G401 (cell line): Measurements from ENCODE around the gene TRANK1. TPM values are rescaled to one million over a fixed set of nuclear protein-coding genes. Genes with fewer than 3 reads are reported as not detected.

Experiments used
- DNase-seq: peaks from one replicate; pipeline ENCODE4 v3.0.0-alpha.2; 2015; ENCODE audit warnings: low spot score
- in situ Hi-C: cut with HindIII; loops from 2 replicates; pipeline ENCODE4 v1.10.0; 2016; ENCODE audit warnings: low sequenced_read_pairs, mixed read lengths
- total RNA-seq: library from RNA; depleted of rRNA; stranded (reverse); fragments of >200 nt; shearing (Covaris generic); gene quantifications from 2 replicates; pipeline ENCODE4 v1.2.3, GENCODE V29; 2014

The TRANK1 gene
- total RNA-seq, 1 experiment from 2014 or later: 0.44 TPM

GRCh38 chr3:36817806-36818533 is 126.9 kb downstream of the TRANK1 start:
- DNase-seq: no peak
- in situ Hi-C loops: no loop called here

GRCh38 chr3:36815375-36815774 is 129.5 kb downstream of the TRANK1 start:
- in situ Hi-C loops: no loop called here
- no peak for DNase-seq

DNA sequence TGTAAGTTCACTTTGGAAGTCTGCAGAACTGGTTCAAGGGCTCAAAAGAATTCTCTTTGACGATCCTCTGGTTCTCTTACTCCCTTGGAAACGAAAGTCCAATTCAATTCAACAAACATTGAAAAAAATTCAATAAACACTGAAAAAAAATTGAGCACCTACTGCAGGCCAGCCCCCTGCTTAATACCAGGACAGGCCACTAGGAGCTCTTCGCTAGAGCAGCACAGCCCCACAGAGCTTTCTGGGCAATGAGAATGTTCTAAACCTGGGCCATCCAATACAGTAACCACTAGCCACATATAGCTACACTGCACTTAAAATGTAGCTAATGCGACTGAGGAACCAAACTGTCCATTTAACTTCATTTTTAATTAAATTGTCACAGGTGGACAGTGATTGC is 130.1 kb downstream of the TRANK1 start:
- no peak for DNase-seq
- in situ Hi-C loops: no loop called here

DNA sequence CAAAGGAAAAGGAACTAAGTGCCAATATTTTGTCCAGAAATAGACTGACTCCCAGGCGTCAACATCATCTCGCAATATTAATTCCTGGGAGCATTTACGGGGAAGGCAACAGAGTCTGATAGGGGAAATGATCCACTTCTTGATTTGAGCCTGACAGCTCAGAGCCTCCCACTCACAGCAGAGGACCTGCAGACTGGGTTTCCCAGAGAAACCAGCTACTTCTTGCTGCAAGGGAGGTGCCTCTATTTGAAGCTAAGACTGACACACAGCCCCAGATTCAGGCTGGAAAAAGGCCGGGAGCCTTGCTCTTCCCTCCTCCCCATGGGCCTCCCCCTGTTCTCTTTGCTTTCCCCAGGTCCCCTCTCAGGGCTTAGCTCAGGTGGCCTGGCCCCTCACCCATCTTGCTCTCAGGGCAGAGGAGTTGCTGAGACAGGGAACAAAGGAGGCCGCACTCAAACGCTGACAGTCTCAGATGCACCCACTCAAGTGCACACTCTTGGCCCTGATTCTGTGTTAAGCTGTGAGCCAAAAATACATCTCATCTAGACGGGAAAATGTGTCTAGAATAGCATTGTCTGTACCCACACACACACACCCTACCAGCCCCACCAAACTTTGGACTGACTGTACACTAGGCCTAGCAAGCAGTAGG is 130.7 kb downstream of the TRANK1 start:
- in situ Hi-C loops: no loop called here

DNA sequence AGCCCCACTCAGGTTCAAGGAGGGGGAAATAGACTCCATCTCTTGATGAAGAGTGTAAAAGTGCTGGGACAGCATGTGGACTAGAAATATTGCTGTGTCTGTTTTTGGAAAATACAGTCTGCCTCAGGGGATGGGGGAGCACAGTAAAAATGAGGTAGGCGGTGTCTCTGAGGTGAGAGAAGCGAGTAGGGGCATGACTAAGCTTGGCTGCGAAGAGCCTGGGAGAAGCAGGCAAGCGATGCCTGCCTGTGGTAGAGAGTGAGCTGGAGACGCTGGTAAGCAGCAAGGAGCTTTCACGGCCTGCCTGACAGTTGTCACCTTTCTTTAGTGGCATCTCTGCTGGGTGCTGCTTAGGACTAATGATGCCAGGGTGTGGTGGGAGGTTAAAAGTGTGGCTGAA is 131.5 kb downstream of the TRANK1 start:
- no peak for DNase-seq
- in situ Hi-C loops: no loop called here

More for the DNA sequence above, 130.7 kb downstream of the TRANK1 start:
- DNase-seq: no peak

- DNase-seq: no peak
- in situ Hi-C loops: no loop called here
Measured at GRCh38 chr3:36812240-36812639, 132.6 kb downstream of the TRANK1 start.

DNA sequence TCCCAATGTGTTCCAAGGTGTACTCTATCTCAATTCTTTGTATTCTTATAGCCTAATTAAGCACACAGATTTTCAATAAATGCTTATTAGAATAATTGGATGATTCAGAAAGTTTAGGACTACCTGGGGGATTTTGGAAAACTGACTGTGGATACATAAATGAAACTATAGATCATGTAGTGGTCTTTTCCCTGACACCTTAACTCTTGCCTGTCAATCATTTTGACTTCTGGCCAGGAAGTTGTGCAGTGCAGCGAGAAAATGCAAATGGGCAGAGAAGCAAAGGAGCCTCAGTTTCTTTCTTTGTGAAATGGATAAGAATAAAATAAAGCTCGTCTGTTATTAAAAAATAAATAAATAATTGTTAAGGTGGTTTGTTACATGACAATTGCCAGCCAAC is 133.1 kb downstream of the TRANK1 start:
- in situ Hi-C loops: no loop called here
- DNase-seq: no peak

DNA sequence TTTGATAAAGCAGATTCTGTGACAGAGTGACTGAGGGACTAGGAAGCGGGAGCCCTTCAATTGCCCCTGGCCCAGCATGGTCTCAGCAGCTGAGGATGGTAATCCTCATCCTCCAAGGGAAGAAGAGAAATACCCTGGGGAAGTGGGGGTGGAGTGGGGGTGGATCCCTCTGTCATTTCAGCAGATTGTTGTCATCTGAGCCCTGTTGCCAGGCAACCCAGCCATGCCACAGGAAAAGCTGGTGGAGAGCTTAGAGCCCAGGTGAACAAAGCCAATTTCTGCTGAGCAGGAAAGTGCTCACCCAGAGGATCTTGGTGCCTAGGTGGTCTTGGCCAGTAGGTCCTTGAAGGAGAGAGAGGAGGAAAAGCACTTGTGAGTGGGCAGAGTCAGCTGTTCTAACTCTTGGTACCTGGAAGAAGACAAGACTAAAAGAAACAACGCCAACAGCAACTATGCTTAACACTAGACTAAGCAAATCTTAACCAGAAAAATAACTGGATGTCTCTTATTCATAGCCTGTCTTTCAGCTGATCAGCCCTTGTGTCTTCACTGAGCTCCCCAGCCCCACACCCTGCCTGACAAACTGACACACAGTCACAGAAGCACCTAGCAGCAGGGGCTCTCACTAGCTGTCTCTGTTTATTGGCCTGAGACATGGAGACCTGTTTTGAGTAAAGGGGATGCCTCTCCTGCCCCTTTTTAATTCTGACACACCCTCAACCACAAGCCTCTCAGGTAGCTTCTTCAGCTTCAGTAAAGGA is 140.4 kb downstream of the TRANK1 start:
- no peak for DNase-seq
- in situ Hi-C loops: no loop called here

- no peak for DNase-seq
- in situ Hi-C loops: no loop called here
Measured at GRCh38 chr3:36803091-36803791, 141.6 kb downstream of the TRANK1 start.

- no peak for DNase-seq
- in situ Hi-C loops: no loop called here
Measured at GRCh38 chr3:36800533-36801116, 144.2 kb downstream of the TRANK1 start.

DNA sequence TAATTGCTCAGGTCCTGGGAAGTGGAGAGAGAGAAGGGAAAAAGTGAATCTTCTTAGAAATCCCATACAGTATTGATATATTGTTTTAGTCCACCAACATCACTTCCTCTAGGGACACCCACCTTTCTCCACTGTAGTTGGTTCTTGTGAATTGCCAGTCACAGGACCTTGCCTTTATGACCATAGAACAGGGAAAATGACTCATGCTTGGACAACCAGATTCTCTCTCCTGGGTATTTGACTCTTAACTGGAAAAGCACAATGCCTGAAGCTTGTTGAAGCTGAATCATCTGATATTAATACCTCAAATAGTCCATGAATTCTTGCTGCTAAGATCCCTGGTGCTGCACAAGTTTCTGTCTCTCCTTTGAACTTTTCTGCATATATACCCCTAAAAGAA is 148.0 kb downstream of the TRANK1 start:
- in situ Hi-C loops: no loop called here
- no peak for DNase-seq

DNA sequence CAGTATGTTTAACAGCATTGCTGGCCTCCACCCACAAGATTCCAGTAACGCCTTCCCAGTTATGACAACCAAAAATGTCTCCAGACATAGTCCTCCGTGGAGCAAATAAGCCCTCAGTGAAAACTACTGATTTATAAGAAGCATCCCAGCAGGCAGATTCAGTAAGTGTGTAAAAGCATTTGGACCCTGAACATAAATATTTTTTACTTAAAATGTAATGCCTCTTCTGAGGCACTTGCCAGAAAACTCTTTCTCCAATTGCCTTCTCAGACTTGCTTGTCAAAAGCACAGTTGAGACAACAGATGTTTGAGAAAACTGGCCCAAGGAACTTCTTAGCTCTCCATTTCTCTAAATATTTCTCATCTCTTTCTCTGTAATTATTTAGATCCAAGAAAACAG is 148.7 kb downstream of the TRANK1 start:
- in situ Hi-C loops: no loop called here
- DNase-seq: no peak

DNA sequence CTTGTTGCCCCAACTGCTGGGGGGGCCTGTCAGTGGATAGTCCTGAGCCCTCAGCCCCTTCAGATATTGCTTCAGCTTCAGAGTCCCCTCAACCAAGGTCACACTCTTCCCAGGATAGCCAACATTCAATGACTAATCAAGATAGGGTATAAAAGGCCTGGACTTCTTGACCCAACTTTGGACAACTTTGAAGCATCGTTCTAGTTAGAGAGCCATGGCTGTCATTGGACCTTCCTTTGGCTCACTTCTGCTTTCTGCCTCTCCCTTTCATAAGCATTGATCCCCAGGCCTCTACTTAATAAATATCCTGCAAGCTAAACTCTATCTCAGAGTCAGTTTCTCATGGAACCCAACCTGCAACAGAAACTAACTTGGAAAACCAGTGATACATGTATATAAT is 149.2 kb downstream of the TRANK1 start:
- DNase-seq: no peak
- in situ Hi-C loops: no loop called here

- in situ Hi-C loops: no loop called here
- DNase-seq: no peak
Measured at GRCh38 chr3:36792342-36792741, 152.5 kb downstream of the TRANK1 start.

GRCh38 chr3:36790765-36791164 is 154.1 kb downstream of the TRANK1 start:
- in situ Hi-C loops: no loop called here
- no peak for DNase-seq

DNA sequence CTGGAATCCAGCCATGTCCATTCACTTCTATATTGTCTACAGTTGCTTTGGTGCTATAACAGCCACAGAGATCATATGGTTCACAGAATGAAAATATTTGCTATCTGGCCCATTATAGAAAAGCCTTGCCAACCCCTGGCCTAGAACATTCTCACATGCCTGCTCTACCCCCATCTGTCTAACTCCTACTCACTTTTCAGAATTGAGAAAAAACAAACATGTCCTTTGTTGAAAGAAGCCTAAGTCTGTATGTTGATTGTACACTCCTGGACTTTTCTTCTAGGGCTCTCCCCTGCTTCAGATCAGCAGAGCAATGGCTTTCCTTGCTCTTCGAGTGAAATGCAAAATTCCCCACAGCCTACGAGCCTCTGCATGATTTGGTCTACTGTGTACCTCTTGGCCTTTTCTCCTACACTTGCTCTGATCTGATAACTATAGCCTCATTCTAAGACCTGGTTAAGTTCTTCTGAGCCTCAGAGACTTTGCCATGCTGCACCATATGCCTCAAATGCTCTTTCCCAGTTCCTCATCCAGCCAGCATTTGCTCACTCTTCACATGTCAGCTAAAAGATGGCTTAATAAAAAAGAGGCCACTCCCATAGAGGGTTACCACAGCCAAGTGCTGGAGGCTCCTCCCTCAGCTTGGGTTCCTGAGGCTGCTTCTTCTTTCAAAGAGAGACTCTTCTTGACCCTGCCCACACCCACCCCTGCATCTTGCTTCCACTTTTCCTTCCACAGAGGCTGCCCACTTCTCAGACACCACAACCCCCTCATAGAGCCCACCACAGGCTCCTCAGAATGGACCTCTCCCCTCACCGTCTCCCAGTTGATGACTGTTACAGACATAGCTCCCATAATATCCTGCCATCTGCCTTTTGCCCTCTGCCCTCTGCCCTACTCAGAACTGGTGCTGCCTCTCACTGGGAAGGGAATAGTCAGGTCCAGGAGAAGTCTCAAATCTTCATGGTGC is 157.6 kb downstream of the TRANK1 start:
- DNase-seq: no peak
- in situ Hi-C loops: no loop called here

DNA sequence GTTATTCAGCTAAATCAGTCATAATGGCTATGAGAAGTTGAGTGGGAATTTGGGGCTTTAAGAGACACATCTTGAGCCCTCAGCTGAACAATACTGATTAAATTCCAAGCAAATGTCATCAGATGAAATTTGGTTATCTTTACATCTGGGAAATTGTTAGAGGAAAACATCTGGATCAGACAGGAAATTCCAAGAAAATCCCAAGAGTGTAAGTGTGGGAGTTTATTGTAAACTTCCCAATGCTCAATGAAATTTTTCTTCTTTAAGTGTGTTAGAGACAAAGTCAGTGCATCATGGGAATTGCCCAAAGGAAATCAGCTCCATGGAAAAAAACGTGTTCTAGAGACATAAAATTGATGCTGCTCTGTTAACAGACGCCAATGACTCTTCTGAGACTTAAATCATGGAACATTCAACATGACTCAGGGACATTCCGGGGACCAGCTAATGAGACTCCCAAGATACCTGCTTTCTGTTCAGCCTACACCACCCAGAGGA is 160.7 kb downstream of the TRANK1 start:
- in situ Hi-C loops: no loop called here
- DNase-seq: no peak
